ENCODE results near the gene TBXAS1. TPM values are rescaled to one million over a fixed set of nuclear protein-coding genes. Genes with fewer than 3 reads are reported as not detected.

The TBXAS1 gene
- total RNA-seq, 1 experiment from 2014 or later, result 2.2 TPM

- BruUV-seq (replicated peaks), result no TSS peak
- intact Hi-C loops (cut with micrococcal nuclease; ENCODE audit: unreplicated experiment), result no loop called here
- POLR2A ChIA-PET (ENCODE audit: unreplicated experiment), result no interaction called here
- H3K9me3 ChIP-seq (ENCODE audit: insufficient read depth, low read depth), result no peaks in the 10 kb centered on the region
- no peak overlapping the region for H3K27ac ChIP-seq
- no peaks in the 10 kb centered on the region for H3K9me2 ChIP-seq (ENCODE audit: insufficient read depth)
- no peaks in the 10 kb centered on the region for H3K4me1 ChIP-seq (replicated peaks; ENCODE audit: insufficient read depth)
- H3K36me3 ChIP-seq (ENCODE audit: low read depth), result no peaks in the 10 kb centered on the region
- H3K27me3 ChIP-seq (ENCODE audit: insufficient read depth, low read depth), result 0 out of 2 replicates have a peak, but pooled peaks cover 5% of the 10 kb centered on the region
- no peaks in the 10 kb centered on the region for H4K20me1 ChIP-seq (ENCODE audit: insufficient read depth)
- H3K4me2 ChIP-seq, result no peak overlapping the region
- TF ChIP-seq CTCF (conservative IDR thresholded peaks at IDR 0.05) (no peak), EZH2 (IDR thresholded peaks at IDR 0.05; ENCODE audit: low read depth) (no peak)
- H2AFZ ChIP-seq, result no peak overlapping the region
- no peak overlapping the region for H3K4me3 ChIP-seq
- DNase-seq, result no peak
- CTCF ChIA-PET, result interaction anchor here (0.5 kb wide), 1 partner anchor 371 kb away, joined by 3 read pairs; no protein-coding TSS in a partner anchor
- no peaks in the 10 kb centered on the region; the same call in 1 of the 2 replicates for H3F3A ChIP-seq (ENCODE audit: insufficient read depth, low read depth)
- H3K79me2 ChIP-seq (ENCODE audit: low read depth), result no peaks in the 10 kb centered on the region
Measured at GRCh38 chr7:140017034-140017433, 188.0 kb downstream of the TBXAS1 start.

DNA sequence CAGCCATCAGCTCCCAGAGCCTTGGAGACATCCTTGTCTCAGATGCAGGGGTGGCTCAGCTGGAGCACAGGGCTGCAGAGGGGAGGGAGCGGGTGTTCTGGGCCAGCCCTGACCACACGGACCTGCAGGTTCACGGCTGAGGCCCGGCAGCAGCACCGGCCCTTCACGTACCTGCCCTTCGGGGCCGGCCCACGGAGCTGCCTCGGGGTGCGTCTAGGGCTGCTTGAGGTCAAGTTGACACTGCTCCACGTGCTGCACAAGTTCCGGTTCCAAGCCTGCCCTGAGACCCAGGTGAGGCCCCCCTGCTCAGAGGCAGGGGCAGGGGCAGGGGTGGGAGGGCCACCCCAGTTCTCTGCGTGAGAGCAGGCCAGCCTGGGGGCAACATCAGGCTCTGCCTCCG is 188.5 kb downstream of the TBXAS1 start:
- Histone ChIP-seq H3K4me3 (no peak overlapping the region), H3K27me3 (ENCODE audit: insufficient read depth, low read depth) (0 out of 2 replicates have a peak, but pooled peaks cover 5% of the 10 kb centered on the region), H2AFZ (no peak overlapping the region), H4K20me1 (ENCODE audit: insufficient read depth) (no peaks in the 10 kb centered on the region), H3K4me1 (replicated peaks; ENCODE audit: insufficient read depth) (no peaks in the 10 kb centered on the region), H3K79me2 (ENCODE audit: low read depth) (no peaks in the 10 kb centered on the region), H3K36me3 (ENCODE audit: low read depth) (no peaks in the 10 kb centered on the region), H3K4me2 (no peak overlapping the region), H3K9me3 (ENCODE audit: insufficient read depth, low read depth) (no peaks in the 10 kb centered on the region), H3K9me2 (ENCODE audit: insufficient read depth) (no peaks in the 10 kb centered on the region), H3F3A (ENCODE audit: insufficient read depth, low read depth) (no peaks in the 10 kb centered on the region; the same call in 1 of the 2 replicates), H3K27ac (no peak overlapping the region)
- no TSS peak for BruUV-seq (replicated peaks)
- ChIA-PET POLR2A (ENCODE audit: unreplicated experiment) (no interaction called here), CTCF (no interaction called here)
- intact Hi-C loops (cut with micrococcal nuclease; ENCODE audit: unreplicated experiment), result no loop called here
- DNase-seq, result no peak
- TF ChIP-seq EZH2 (IDR thresholded peaks at IDR 0.05; ENCODE audit: low read depth) (no peak), CTCF (conservative IDR thresholded peaks at IDR 0.05) (no peak)

- no peaks in the 10 kb centered on the region for H3K9me2 ChIP-seq (ENCODE audit: insufficient read depth)
- no peak for DNase-seq
- TF ChIP-seq CTCF (conservative IDR thresholded peaks at IDR 0.05) (no peak), EZH2 (IDR thresholded peaks at IDR 0.05; ENCODE audit: low read depth) (no peak)
- H3K27me3 ChIP-seq (ENCODE audit: insufficient read depth, low read depth), result 0 out of 2 replicates have a peak, but pooled peaks cover 5% of the 10 kb centered on the region
- H3K79me2 ChIP-seq (ENCODE audit: low read depth), result no peaks in the 10 kb centered on the region
- H3F3A ChIP-seq (ENCODE audit: insufficient read depth, low read depth), result no peaks in the 10 kb centered on the region; the same call in 1 of the 2 replicates
- no peak overlapping the region for H3K4me3 ChIP-seq
- H2AFZ ChIP-seq, result no peak overlapping the region
- ChIA-PET POLR2A (ENCODE audit: unreplicated experiment) (no interaction called here), CTCF (no interaction called here)
- no peaks in the 10 kb centered on the region for H3K9me3 ChIP-seq (ENCODE audit: insufficient read depth, low read depth)
- intact Hi-C loops (cut with micrococcal nuclease; ENCODE audit: unreplicated experiment), result no loop called here
- BruUV-seq (replicated peaks), result no TSS peak
- no peak overlapping the region for H3K27ac ChIP-seq
- H4K20me1 ChIP-seq (ENCODE audit: insufficient read depth), result no peaks in the 10 kb centered on the region
- no peaks in the 10 kb centered on the region for H3K36me3 ChIP-seq (ENCODE audit: low read depth)
- no peak overlapping the region for H3K4me2 ChIP-seq
- H3K4me1 ChIP-seq (replicated peaks; ENCODE audit: insufficient read depth), result no peaks in the 10 kb centered on the region
Measured at GRCh38 chr7:140018125-140019043, 189.3 kb downstream of the TBXAS1 start.
